GM06990 (cell line): ENCODE results near the gene PRDM5.

Source experiments
- DNase-seq: peaks from one replicate; pipeline ENCODE4 v3.0.0-alpha.2; 2011; ENCODE audit not compliant: insufficient read length; ENCODE audit errors: extremely low read depth
- H3K27me3 ChIP-seq: replicated peaks from 2 replicates; pipeline ENCODE4 v1.6.0; 2011; ENCODE audit warnings: low read length; ENCODE audit not compliant: control insufficient read depth, insufficient read depth
- H3K36me3 ChIP-seq: 2 replicates; pipeline ENCODE4 v1.5.1; 2011; ENCODE audit warnings: low read length; ENCODE audit not compliant: control insufficient read depth, insufficient read depth
- H3K4me3 ChIP-seq: replicated peaks from 2 replicates; pipeline ENCODE4 v1.5.1; 2011; ENCODE audit warnings: low read depth, mild to moderate bottlenecking, control low read depth, low read length
- TF ChIP-seq, protein P1 (sequence below): IDR thresholded peaks from 2 replicates; pipeline ENCODE4 v1.5.1; 2011; ENCODE audit warnings: low read length, control low read depth, mild to moderate bottlenecking, inconsistent platforms; ENCODE audit not compliant: insufficient read depth, poor library complexity, severe bottlenecking

The PRDM5 gene

DNA sequence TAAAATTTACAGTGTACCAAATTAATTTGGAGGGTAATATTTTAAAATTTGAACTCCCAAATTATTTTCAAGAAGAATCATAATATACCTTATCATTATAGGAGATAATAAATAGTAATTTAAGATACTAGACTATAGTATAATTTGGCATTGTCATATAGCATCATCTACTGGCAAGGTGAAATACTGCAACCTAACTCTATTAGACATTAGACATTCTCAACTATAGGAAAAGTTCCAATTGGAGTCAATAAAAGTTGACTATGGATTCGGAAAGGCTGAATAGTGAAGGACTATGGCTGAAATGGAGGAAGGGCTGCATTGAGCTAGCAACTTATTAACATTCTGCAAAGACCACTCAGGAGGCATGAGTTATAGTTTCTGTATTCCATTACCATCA lies 113.0 kb downstream of the PRDM5 start:
- H3K36me3 ChIP-seq = no peaks in the 10 kb centered on the region
- TF ChIP-seq, protein P1, sequence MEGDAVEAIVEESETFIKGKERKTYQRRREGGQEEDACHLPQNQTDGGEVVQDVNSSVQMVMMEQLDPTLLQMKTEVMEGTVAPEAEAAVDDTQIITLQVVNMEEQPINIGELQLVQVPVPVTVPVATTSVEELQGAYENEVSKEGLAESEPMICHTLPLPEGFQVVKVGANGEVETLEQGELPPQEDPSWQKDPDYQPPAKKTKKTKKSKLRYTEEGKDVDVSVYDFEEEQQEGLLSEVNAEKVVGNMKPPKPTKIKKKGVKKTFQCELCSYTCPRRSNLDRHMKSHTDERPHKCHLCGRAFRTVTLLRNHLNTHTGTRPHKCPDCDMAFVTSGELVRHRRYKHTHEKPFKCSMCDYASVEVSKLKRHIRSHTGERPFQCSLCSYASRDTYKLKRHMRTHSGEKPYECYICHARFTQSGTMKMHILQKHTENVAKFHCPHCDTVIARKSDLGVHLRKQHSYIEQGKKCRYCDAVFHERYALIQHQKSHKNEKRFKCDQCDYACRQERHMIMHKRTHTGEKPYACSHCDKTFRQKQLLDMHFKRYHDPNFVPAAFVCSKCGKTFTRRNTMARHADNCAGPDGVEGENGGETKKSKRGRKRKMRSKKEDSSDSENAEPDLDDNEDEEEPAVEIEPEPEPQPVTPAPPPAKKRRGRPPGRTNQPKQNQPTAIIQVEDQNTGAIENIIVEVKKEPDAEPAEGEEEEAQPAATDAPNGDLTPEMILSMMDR = peak; percentile 68
- no peaks in the 10 kb centered on the region for H3K27me3 ChIP-seq
- no peak for DNase-seq
- no peak overlapping the region for H3K4me3 ChIP-seq

DNA sequence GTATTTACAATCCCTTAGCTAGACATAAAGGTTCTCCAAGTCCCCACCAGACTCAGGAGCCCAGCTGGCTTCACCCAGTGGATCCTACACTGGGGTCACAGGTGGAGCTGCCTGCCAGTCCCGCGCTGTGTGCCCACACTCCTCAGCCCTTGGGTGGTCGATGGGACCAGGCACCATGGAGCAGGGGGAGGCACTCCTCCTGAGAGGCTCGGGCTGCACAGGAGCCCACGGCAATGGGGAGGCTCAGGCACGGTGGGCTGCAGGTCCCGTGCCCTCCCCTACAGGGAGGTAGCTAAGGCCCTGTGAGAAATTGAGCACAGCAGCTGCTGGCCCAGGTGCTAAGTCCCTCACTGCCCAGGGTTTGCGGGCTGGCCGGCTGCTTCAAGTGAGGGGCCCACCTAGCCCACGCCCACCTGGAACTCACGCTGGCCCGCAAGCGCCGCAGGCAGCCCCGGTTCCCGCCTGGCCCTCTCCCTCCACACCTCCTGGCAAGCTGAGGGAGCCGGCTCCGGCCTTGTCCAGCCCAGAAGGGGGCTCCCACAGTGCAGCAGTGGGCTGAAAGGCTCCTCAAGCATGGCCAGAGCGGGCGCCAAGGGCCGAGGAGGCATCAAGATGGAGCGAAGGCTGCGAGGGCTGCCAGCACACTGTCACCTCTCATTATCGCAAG lies 113.9 kb downstream of the PRDM5 start:
- TF ChIP-seq, protein P1 = no peak
- no peak for DNase-seq
- Histone ChIP-seq H3K27me3 (no peaks in the 10 kb centered on the region), H3K36me3 (no peaks in the 10 kb centered on the region), H3K4me3 (no peak overlapping the region)

DNA sequence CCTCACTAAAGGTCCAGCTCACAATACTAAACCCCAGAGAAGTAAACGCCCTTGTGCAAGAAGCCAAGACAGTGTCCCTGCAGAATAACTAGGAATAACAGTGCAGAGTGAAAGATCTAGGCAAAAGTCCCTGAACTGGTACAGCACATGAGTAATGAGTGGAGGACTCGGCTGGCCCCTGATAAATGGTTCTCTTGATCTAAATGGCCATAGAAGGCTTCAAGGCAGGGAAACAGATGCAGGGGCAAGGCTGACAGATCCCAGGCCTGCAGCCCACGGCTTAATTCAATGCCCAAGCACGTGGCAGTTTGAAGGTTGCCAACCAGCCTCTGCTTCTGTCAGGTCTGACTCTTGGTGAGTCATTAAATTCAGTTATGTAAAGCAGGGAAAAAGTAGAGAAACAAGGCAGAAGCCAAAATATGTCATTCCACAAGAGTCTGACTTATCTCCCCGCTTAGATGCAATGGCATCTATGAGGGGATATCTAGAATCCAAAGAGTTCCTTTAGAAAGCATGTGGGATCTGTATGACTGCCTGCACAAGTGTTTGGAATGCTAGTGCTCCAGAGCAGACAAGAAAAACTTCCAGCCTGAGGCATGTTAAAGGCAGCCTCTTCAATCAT lies 121.3 kb downstream of the PRDM5 start:
- Histone ChIP-seq H3K4me3 (no peak overlapping the region), H3K36me3 (no peaks in the 10 kb centered on the region), H3K27me3 (no peaks in the 10 kb centered on the region)
- TF ChIP-seq, protein P1 = no peak
- no peak for DNase-seq

DNA sequence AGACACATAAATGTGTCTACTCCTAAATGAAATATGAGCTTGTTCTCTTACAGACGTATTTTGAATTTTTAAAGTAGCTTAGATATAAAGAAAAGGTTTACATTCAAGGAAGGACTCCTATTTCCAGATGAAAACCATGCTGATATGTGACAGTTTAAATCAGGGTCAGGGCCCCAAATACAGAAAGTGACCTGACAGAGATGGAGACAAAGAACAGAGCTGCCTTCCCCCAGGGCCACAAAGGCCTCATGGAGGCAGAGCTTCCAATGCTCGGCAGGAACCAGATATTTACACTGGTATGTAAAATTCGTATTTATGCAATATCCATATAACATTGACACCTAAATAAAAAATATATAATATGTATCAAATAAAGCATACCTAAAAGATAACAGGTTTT lies 124.0 kb downstream of the PRDM5 start:
- DNase-seq = no peak
- Histone ChIP-seq H3K36me3 (no peaks in the 10 kb centered on the region), H3K27me3 (no peaks in the 10 kb centered on the region), H3K4me3 (no peak overlapping the region)
- TF ChIP-seq, protein P1 = no peak

DNA sequence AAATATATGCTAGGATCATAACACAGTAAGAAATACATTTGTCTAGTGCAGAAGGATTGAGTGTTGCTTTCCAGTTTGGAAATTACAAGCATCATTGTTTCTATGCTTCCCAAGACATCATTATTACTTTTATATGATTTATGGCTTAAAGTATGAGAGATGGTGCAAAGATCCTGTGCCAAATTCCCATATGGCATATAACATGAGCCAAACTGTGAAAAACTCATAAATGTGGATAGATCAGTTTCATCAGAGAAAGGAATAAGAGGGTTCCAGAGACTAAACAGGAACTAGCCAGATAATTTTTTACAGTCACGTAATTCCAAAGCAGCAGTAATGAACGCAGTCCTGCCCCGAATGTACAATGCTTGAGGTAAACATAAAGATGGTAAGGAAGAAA lies 126.3 kb downstream of the PRDM5 start:
- Histone ChIP-seq H3K36me3 (no peaks in the 10 kb centered on the region), H3K4me3 (no peak overlapping the region), H3K27me3 (no peaks in the 10 kb centered on the region)
- no peak for DNase-seq
- TF ChIP-seq, protein P1 = no peak

DNA sequence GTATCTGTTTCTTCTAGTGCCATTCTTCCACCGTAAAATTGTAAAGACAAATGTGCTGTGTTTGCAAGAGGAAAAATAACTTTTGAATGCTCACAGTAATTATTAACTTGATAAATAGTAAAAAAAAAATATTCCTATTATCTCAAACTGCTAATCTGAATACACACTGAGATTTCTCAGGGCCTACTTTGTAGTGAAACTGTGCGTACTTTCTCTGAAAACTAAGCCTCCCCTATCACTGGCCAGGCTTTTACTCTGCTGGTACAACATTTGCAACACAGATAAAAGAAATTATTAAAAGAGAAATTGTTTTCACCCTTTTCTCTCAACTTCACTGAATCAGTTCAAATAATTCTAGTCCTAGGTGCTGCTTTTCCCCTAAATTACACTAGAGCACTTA lies 137.3 kb downstream of the PRDM5 start:
- TF ChIP-seq, protein P1 = no peak
- Histone ChIP-seq H3K4me3 (no peak overlapping the region), H3K27me3 (no peaks in the 10 kb centered on the region), H3K36me3 (no peaks in the 10 kb centered on the region)
- no peak for DNase-seq
